Neural crest cell (in vitro differentiated cells): ENCODE data around the gene ADAT2. TPM values are rescaled to one million over a fixed set of nuclear protein-coding genes. Genes with fewer than 3 reads are reported as not detected.
"Not testable (repeated sequence)": the region's sequence is repeated elsewhere in the genome, so short reads cannot be mapped to it uniquely, and the experiment has no call there.

ENCODE experiments used
- DNase-seq: peaks from one replicate; pipeline ENCODE4 v3.0.0; 2021; ENCODE audit warnings: low read depth, mixed read lengths, low spot score
- H3K27ac Mint-ChIP-seq: one replicate; pipeline ENCODE4 v1.8.0; 2021; ENCODE audit warnings: mild to moderate bottlenecking, mixed read lengths; ENCODE audit not compliant: unreplicated experiment
- H3K27me3 Mint-ChIP-seq: 2 replicates; pipeline ENCODE4 v1.8.0; 2021; ENCODE audit warnings: low read depth, mild to moderate bottlenecking, mixed read lengths
- H3K36me3 Mint-ChIP-seq: 2 replicates; pipeline ENCODE4 v1.8.0; 2021; ENCODE audit warnings: low read depth, mild to moderate bottlenecking, mixed read lengths
- H3K4me1 Mint-ChIP-seq: 2 replicates; pipeline ENCODE4 v1.8.0; 2021; ENCODE audit warnings: mixed read lengths
- H3K4me3 Mint-ChIP-seq: one replicate; pipeline ENCODE4 v1.8.0; 2021; ENCODE audit warnings: mild to moderate bottlenecking, mixed read lengths
- H3K9me3 Mint-ChIP-seq: 2 replicates; pipeline ENCODE4 v1.8.0; 2021; ENCODE audit warnings: mixed read lengths
- total RNA-seq: library from RNA; stranded (reverse); gene quantifications from 2 replicates; pipeline ENCODE4 v1.2.1, GENCODE V29; 2021
- TF ChIP-seq, protein P1 (sequence below): fragments of 200-600 bp; sonication (generic); conservative IDR thresholded peaks from 2 replicates; pipeline ENCODE4 v1.5.0; 2021; ENCODE audit warnings: antibody characterized with exemption, mild to moderate bottlenecking

Gene ADAT2
- total RNA-seq, 1 donor from 2014 or later = 10.1 TPM

DNA sequence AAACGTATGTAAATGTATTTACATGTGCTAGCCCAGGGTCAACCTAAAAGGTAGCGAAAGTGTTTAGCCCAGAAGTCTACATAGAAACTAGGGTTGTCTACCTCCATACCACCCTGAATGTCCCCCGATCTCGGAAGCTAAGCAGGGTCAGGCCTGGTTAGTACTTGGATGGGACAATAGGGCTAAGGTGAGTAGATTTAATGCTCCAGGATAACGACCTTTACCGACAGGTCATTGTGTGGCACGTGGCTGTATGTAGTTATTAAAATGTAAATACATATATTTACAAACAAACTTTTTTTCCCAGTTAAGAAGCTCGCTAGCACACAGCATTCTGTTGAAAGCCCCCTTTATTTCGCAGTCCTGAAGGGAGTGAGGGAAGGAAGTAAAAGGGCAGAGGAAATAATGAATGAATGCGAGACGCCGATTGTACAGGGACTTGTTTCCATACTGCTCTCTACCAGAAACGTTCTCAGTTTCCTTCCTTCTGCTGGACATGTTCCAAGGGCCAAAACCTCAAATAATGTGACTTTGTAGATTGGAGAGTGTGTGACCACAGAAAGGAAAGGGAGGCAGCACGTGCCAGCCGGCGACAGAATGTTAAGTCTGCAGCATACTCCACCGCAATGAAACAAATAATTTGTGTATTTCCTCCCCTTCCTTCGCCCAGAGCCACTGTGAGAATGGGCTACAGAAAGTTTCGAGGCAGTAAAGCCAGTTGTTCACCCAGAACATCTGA, 612 bp downstream of the ADAT2 start:
- TF ChIP-seq, protein P1, sequence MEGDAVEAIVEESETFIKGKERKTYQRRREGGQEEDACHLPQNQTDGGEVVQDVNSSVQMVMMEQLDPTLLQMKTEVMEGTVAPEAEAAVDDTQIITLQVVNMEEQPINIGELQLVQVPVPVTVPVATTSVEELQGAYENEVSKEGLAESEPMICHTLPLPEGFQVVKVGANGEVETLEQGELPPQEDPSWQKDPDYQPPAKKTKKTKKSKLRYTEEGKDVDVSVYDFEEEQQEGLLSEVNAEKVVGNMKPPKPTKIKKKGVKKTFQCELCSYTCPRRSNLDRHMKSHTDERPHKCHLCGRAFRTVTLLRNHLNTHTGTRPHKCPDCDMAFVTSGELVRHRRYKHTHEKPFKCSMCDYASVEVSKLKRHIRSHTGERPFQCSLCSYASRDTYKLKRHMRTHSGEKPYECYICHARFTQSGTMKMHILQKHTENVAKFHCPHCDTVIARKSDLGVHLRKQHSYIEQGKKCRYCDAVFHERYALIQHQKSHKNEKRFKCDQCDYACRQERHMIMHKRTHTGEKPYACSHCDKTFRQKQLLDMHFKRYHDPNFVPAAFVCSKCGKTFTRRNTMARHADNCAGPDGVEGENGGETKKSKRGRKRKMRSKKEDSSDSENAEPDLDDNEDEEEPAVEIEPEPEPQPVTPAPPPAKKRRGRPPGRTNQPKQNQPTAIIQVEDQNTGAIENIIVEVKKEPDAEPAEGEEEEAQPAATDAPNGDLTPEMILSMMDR = no peak
- H3K4me3 Mint-ChIP-seq = peak overlapping the region; percentile 100
- no peak for DNase-seq

DNA sequence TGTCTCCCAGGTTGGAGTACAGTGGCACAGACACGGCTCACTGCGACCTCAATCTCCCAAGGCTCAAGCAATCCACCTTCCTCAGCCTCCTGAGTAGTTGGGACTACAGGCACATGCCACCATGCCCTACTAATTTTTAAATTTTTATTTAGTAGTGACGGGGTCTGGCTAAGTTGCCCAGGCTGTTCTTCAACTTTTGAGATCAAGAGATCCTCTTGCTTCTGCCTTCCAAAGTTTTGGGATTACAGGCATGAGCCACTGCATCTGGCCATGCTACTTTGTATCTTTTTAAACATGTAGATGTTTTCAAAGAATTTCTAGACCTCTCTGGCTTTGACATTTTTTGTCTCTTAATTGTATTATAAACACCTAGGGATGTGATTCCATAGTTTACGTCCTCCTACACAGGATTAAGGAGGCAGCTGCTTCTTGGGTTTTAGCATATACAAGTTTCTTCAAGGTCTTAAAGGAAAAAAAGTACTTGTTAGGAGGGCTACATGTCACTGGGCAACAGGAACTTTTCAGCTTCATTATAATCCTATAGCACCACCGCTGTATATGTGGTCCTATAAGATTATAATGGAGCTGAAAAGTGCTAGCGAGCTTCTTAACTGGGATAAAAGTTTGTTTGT, 1.3 kb downstream of the ADAT2 start:
- H3K4me1 Mint-ChIP-seq = peaks cover 26% of the 10 kb centered on the region
- H3K36me3 Mint-ChIP-seq = no peaks in the 10 kb centered on the region
- TF ChIP-seq, protein P1 = no peak
- DNase-seq = no peak
- no peaks in the 10 kb centered on the region for H3K27me3 Mint-ChIP-seq
- peak overlapping the region; percentile 100 for H3K4me3 Mint-ChIP-seq
- H3K27ac Mint-ChIP-seq = no peak overlapping the region
- no peaks in the 10 kb centered on the region for H3K9me3 Mint-ChIP-seq

More for the DNA sequence above, 612 bp downstream of the ADAT2 start:
- Mint-ChIP-seq H3K4me1 (peaks cover 26% of the 10 kb centered on the region), H3K27me3 (no peaks in the 10 kb centered on the region), H3K9me3 (no peaks in the 10 kb centered on the region), H3K27ac (peak overlapping the region; percentile 97), H3K36me3 (no peaks in the 10 kb centered on the region)

DNA sequence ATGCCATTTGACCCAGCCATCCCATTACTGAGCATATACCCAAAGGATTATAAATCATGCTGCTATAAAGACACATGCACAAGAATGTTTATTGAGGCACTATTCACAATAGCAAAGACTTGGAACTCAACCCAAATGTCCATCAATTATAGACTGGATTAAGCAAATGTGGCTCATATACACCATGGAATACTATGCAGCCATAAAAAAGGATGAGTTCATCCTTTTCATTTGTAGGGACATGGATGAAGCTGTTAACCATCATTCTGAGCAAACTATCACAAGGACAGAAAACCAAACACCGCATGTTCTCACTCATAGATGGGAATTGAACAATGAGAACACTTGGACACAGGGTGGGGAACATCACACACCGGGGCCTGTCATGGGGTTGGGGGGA, 2.6 kb downstream of the ADAT2 start:
- H3K27ac Mint-ChIP-seq, H3K9me3 Mint-ChIP-seq, H3K36me3 Mint-ChIP-seq, H3K27me3 Mint-ChIP-seq, DNase-seq: not testable (repeated sequence)
- H3K4me3 Mint-ChIP-seq = peak overlapping the region; percentile 70
- H3K4me1 Mint-ChIP-seq = peaks cover 26% of the 10 kb centered on the region

DNA sequence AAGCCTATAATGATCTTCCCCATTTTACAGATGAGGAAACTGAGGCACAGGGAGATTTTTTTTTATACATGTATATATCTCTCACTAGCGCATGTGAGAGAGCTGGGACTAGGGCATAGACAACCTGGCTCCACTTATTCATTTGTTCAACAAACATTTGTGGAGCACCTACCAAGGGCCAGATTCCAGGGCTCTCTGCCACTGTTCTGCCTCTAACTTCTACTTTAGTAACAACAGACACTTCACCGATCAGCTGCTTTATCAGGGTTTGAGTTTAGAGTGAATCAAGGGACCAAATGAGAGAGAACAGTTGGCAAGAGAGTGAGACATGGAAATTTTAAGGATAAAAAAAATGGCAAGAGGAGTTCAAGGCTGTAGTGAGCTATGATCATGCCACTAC, 7.4 kb downstream of the ADAT2 start:
- Mint-ChIP-seq H3K9me3 (no peaks in the 10 kb centered on the region), H3K27ac (no peak overlapping the region), H3K36me3 (peaks cover 8% of the 10 kb centered on the region), H3K4me1 (no peaks in the 10 kb centered on the region), H3K4me3 (no peak overlapping the region), H3K27me3 (no peaks in the 10 kb centered on the region)
- TF ChIP-seq, protein P1 = no peak
- no peak for DNase-seq

DNA sequence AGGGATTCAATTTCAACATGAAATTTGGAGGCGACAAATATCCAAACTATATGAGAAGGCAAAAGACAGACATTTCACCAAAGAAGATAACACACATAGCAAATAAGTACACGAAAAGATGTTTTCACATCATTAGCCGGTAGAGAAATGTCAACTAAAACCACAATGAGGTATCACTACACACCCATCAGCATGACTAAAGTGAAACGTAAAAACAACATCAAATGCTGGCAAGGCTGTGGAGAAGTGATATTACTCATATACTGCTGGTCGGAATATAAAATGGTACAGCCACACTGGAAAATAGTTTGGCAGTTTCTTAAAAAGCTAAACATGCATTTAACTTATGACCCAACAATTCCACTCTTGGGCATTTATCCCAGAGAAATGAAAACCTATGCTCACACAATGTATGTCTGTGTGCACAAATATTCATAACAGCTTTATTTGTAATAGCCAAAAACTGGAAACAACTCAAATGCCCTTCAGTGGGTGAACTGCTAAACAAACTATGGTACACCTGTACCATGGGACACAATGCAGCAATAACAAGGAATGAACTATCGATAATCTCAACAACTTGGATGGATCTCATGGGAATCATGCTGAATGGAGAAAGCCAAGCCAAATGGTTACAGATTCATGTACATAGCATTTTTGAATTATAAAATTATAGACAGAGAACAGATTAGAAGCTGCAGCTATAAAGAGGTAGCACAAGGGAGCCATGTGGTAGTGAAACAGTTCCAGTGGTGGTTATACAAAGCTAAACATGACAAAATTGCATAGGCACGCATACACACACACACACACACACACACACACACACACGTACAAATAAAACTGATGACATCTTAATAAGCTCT, 8.6 kb downstream of the ADAT2 start:
- H3K4me3 Mint-ChIP-seq = no peak overlapping the region
- TF ChIP-seq, protein P1 = no peak
- H3K27me3 Mint-ChIP-seq = no peaks in the 10 kb centered on the region
- no peak overlapping the region for H3K27ac Mint-ChIP-seq
- H3K9me3 Mint-ChIP-seq = no peaks in the 10 kb centered on the region
- H3K4me1 Mint-ChIP-seq = no peaks in the 10 kb centered on the region
- H3K36me3 Mint-ChIP-seq = peaks cover 8% of the 10 kb centered on the region
- DNase-seq = no peak
